LNCAP (cell line): Measurements from ENCODE around the gene IP6K3.

ENCODE experiments used
- TF ChIP-seq, protein P1 (sequence below): fragments of 450-650 bp; IDR thresholded peaks from 2 replicates; pipeline ENCODE4 v1.5.1; 2017; ENCODE audit warnings: mild to moderate bottlenecking

Gene IP6K3

DNA sequence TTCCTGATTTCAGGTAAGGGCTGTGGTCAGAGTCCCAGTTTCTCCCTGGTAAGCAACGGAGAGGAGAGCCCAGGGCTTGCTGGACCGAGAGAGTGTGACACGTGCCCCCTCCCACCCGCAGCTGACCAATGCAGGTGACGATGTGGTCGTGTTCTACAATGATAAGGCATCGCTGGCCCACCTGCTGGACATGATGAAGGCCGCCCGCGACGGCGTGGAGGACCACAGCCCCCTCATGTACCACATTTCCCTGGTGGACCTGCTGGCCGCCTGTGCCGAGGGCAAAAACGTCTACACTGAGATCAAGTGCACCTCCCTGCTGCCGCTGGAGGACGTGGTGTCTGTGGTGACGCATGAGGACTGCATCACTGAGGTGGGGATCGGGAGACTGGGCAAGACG, 66.9 kb downstream of the IP6K3 start:
- TF ChIP-seq, protein P1, sequence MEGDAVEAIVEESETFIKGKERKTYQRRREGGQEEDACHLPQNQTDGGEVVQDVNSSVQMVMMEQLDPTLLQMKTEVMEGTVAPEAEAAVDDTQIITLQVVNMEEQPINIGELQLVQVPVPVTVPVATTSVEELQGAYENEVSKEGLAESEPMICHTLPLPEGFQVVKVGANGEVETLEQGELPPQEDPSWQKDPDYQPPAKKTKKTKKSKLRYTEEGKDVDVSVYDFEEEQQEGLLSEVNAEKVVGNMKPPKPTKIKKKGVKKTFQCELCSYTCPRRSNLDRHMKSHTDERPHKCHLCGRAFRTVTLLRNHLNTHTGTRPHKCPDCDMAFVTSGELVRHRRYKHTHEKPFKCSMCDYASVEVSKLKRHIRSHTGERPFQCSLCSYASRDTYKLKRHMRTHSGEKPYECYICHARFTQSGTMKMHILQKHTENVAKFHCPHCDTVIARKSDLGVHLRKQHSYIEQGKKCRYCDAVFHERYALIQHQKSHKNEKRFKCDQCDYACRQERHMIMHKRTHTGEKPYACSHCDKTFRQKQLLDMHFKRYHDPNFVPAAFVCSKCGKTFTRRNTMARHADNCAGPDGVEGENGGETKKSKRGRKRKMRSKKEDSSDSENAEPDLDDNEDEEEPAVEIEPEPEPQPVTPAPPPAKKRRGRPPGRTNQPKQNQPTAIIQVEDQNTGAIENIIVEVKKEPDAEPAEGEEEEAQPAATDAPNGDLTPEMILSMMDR: no peak

DNA sequence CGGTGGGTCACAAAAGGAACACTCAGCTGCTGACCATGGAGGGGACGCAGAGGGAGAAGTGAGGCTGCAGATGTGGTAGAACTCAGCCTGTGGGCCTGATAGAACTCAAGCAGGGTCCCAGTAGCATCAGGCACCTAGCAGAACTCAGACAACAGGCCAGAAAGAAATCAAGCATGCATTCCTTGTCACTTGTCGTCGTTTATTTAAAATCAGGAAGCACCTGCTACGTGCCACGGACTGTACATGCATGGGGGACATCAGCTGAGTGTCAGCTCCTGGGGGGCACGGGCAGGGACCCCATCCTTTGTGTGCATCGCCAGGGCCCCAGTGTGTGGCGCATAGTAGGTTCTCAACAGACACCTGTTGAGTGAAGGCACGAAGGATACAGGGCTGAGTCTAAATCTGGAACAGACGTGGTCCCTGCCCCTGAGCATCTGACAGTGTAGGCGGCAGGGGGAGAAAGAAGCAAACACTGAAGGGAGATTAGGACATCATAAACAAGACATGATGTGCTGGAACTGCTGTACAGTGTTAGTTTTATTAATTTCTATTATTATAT, 67.7 kb downstream of the IP6K3 start:
- TF ChIP-seq, protein P1: no peak

- TF ChIP-seq, protein P1: no peak
Observed at GRCh38 chr6:33678233-33678931, 68.3 kb downstream of the IP6K3 start.

GRCh38 chr6:33677689-33678088, 69.0 kb downstream of the IP6K3 start:
- TF ChIP-seq, protein P1: no peak

GRCh38 chr6:33677143-33677660, 69.5 kb downstream of the IP6K3 start:
- TF ChIP-seq, protein P1: no peak

DNA sequence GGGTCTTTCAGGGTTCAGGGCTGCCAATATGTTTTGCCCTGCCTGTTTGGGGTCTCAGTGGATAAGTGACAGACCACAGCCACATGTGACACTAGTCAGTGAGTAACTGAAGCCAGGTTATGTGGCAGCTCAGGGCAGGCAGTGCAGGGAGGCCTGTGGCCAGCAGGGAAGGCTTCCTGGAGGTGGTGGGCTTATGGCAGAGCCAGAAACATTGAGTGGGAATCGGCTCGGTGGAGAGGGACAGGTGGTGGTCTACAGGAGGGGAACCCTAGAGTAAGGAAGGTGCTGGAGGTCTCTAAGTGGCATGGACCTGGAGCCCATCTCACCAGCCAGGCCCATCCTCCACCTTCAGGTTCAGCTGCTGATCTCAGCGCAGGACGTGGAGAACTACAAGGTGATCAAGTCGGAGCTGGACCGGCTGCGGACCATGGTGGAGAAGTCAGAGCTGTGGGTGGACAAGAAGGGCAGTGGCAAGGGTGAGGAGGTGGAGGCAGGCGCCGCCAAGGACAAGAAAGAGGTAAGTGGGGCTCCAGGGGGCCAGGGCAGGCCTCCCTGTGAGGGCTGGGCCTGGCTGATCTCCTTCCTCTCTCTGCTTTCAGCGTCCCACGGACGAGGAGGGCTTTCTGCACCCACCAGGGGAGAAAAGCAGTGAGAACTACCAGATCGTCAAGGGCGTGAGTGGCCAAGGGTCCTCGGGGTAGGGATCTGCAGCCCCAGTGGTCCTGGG, 70.1 kb downstream of the IP6K3 start:
- TF ChIP-seq, protein P1: no peak

- TF ChIP-seq, protein P1: no peak
Observed at GRCh38 chr6:33675968-33676367, 70.7 kb downstream of the IP6K3 start.
